Measurements from ENCODE around the gene NCAM2.

Gene NCAM2

GRCh38 chr21:21179619-21180298 is 181.6 kb downstream of the NCAM2 start:
- no peak for DNase-seq

- DNase-seq, result no peak
Observed at GRCh38 chr21:21182401-21183010, 184.3 kb downstream of the NCAM2 start.

DNA sequence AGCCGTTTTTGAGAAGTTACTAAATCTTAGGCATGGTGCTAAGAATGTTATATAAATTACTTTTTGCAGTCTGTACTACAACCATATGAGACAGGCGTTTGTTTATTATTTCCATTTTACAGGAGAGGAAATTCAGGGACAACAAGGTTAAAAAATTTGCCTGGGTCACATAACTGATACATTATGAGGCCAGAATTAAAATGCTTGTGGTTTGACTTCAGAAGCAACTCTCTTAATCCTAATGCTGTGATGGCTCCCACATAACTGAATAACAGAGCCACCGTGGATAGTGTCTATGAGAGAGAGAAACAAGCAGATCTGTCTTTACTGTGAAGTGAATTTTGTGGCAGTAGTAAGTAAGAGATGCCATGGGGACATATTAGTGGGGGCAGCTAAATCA is 184.9 kb downstream of the NCAM2 start:
- DNase-seq, result no peak

- no peak for DNase-seq
Observed at GRCh38 chr21:21184771-21185528, 186.7 kb downstream of the NCAM2 start.

GRCh38 chr21:21187579-21187978 is 189.4 kb downstream of the NCAM2 start:
- DNase-seq, result no peak

DNA sequence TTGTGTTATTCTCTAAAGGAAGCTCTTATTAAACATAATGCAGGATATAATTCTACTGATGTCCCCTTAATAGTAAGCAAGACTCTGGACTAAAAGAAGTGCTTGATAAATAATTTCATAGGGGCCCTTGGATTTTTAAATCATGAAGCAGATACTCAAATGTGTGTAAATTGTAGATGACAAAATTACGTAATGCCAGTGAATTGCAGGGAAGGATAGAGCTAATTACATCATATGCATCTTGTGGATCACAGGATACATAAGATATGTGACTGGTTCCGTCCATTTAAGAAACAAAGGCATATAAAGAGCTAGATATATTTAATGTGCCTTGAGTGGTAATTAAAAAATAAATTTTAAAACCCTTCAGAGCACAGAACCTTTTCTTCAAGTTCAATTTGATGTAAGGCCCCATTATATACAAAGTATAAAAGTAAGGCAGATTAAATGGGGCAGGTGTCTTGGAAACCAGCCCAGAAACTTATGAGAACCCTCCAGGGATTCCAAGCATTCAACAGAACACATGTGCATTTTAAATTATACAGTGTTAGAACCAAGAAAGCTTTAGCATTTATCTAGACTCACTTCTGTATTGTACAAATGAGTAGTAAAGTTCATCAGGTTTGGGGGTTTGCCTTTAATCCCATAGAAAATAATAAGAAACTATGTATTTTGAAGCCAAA is 190.4 kb downstream of the NCAM2 start:
- no peak for DNase-seq

DNA sequence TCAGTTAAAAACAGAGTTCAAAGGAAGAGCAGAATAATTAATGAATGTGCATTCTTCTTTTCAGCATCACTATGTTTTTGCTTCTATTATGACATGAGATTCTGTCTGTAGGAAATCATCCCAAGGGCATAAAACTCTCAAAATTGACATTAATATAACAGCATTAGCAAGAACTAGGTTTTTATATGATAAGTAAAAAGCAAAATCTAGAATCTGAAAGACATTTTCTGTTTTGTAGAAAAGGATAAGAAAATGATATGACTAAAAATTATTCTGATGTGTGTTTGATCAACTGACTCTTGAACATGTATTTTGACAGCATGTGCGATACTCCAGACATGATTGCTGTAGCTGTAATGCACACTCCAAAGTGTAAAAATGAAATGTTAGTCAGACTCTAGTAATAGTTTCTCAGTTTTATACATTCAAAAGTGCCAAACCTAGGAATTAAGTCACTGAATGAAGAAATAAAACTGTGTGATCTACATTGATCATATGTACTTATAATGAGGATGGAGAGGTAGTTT is 197.3 kb downstream of the NCAM2 start:
- DNase-seq, result no peak

DNA sequence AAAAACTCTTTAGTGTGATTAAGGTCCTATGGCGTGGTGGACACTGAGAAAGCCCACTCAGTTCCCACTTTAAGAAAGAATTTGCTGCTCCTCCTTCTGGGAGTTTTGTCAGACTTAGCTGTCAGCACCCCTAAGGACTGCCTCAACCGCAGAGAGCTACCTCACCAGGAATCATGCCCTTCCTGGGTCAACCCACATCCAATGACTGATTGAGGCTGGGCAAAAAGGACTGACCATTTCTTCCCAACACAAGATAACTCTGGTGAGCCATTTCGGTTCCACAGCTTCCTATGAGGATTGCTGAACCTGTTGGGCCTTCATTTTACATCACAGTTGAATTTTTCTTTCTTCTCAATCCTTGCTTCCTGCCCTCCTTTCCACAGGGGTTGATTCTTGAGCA is 197.9 kb downstream of the NCAM2 start:
- DNase-seq, result no peak

DNA sequence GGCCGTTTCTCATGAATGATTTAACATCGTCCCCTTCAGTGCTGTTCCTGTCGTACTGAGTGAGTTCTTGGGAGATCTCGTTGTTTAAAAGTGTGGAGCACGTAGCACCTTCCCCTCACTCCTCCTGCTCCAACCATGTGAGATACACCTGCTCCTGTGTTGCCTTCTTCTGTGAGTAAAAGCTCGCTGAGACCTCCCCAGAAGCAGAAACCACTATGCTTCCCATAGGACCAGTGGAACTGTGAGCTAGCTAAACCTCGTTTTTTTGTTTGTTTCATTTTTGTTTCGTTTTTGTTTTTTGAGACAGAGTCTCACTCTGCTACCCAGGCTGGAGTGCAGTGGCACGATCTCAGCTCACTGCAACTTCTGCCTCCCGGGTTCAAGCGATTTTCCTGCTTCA is 198.6 kb downstream of the NCAM2 start:
- no peak for DNase-seq

- DNase-seq, result no peak
Observed at GRCh38 chr21:21199342-21200102, 201.3 kb downstream of the NCAM2 start.

- DNase-seq, result peak in 1 of 2 experiments; percentile 1
Observed at GRCh38 chr21:21200103-21200938, 202.1 kb downstream of the NCAM2 start.

GRCh38 chr21:21200939-21201615 is 202.9 kb downstream of the NCAM2 start:
- DNase-seq, result no peak

DNA sequence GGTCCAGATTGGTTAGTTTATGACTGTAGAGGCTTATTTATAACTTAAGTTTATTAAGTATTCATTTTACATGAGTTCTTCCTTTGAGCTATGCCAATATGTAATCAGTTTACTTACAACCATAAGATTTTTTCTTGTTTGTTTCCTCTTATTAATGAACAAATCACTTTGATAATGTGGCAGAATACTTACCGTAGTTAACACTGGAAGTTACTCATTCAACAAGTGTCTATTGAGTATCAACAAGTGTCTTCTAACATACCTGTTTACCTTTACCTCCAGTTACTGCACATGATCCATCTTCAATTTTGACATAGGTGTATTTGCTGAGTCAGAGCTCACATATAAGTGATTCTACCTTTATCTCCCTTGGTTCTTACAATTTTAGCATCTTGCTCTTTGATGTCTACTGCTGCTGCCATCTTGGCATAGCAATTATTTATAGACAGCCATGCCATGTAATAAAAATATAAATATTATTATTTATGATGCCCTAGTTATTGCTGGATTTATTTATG is 205.7 kb downstream of the NCAM2 start:
- no peak for DNase-seq

- DNase-seq, result no peak
Observed at GRCh38 chr21:21204366-21204996, 206.3 kb downstream of the NCAM2 start.

DNA sequence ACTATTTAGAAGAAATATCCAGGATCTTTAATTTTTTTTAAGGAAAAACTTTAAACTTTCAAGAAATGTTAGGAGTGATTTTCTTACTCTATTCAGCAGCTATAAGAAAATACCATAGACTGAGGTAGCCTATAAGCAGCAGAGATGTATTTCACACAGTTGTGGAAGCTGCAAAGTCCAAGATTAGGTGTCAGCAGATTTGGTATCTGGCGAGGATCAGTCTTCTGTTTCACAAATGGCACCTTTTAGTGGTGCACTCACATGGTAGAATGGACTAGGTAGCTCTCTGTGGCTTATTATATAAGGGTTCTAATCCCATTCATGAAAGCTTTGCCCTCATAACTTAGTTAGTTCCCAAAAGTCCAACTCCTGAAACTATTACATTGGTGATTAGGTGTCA is 207.4 kb downstream of the NCAM2 start:
- no peak for DNase-seq

GRCh38 chr21:21210552-21210951 is 212.3 kb downstream of the NCAM2 start:
- no peak for DNase-seq

GRCh38 chr21:21213297-21213696 is 215.1 kb downstream of the NCAM2 start:
- DNase-seq, result no peak

DNA sequence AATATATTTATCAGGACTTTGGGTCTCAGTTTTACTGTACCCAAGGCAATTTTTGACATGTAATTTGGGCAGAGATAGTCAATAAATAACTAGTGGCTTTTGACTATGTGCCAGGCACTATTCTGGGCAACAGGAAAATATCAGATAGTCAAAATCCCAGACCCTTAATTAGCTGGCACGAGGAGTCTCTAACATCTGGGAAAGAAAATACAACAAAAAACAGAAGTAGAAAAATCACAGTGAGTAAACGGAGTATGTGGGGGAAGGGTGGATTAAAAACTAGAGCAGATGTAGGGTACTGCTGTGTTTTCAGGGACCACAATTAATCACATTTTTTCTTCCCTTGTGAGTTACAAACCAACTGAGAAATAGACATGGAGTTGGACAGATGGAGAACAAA is 217.8 kb downstream of the NCAM2 start:
- no peak for DNase-seq

DNA sequence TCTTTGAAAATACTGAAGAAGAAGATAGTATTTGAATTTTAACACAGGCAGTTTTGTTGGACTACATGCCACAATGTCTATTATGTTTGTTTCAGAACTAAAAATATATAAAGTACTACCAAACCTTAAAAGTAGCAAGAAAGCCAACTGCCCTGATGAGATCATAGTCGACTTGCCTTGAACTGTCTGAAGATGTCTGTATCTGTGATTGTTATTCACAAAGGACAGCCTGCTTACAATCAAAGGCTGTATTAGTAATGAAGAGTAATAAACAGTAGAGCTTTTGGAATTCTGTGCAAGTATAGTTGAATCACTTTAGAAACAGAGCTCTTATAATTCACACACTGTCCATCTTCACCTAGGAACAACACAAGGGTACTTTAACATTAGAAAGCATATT is 228.3 kb downstream of the NCAM2 start:
- no peak for DNase-seq

- no peak for DNase-seq
Observed at GRCh38 chr21:21230672-21231071, 232.5 kb downstream of the NCAM2 start.

Measured in activated CD4-positive, alpha-beta T cell treated with anti-CD3 and anti-CD28 coated beads, Interleukin-2, amount 50 U/mL, for 4 hours (primary cell).